Endothelial cell of umbilical vein (primary cell): ENCODE data around the gene C12orf57. TPM values are rescaled to one million over a fixed set of nuclear protein-coding genes. Genes with fewer than 3 reads are reported as not detected.

Source experiments
- BruUV-seq: library from RNA; stranded (reverse); fragments of 400-500 nt; replicated peaks from 2 replicates; lab custom pipeline; 2021; lab: Mats Ljungman, UMichigan
- CTCF ChIA-PET: fragments of 300-600, 350-600 bp; sonication (Branson Sonifier 250); formaldehyde crosslinking; loops from one replicate; lab custom pipeline; 2021; ENCODE audit warnings: antibody characterized with exemption, inconsistent platforms; lab: Charles Lee
- POLR2A ChIA-PET: fragments of 300-600, 350-600 bp; sonication (Branson Sonifier 250); formaldehyde crosslinking; loops from one replicate; lab custom pipeline; 2021; ENCODE audit warnings: antibody characterized with exemption, inconsistent platforms; lab: Charles Lee
- DNase-seq: peaks from one replicate; pipeline ENCODE4 v3.0.0-alpha.2; 2011; ENCODE audit warnings: low read depth, low spot score
- FAIRE-seq: peaks from 2 replicates; lab custom pipeline; 2011; peaks lifted over from hg19 to GRCh38; lab: Jason Lieb, UNC
- H2AFZ ChIP-seq: 2 replicates; pipeline ENCODE4 v1.6.0; 2012; ENCODE audit warnings: low read depth, low read length, control low read depth, inconsistent platforms
- H3K27ac ChIP-seq: 2 replicates; pipeline ENCODE4 v1.5.1; 2011; ENCODE audit warnings: low read depth, mild to moderate bottlenecking, control low read depth, low read length, moderate library complexity; ENCODE audit not compliant: insufficient read depth
- H3K27me3 ChIP-seq, 2 experiments: 2 replicates each; pipeline versions ENCODE4 v1.6.0 to v1.6.1; 2011; ENCODE audit warnings: low read length in 2 of 2, mixed read lengths in 1 of 2; ENCODE audit not compliant: control insufficient read depth in 2 of 2, insufficient read depth in 2 of 2
- H3K36me3 ChIP-seq, 2 experiments: 2 replicates in 1 of 2; 3 replicates in 1 of 2; pipeline ENCODE4 v1.5.1; 2011; ENCODE audit warnings: low read length in 2 of 2, mild to moderate bottlenecking in 1 of 2, moderate library complexity in 1 of 2; ENCODE audit not compliant: control insufficient read depth in 2 of 2, insufficient read depth in 2 of 2; ENCODE audit errors: extremely low read depth in 1 of 2
- H3K4me1 ChIP-seq: 3 replicates; pipeline ENCODE4 v1.5.1; 2011; ENCODE audit warnings: mild to moderate bottlenecking, low read length; ENCODE audit not compliant: control insufficient read depth, insufficient read depth; ENCODE audit errors: extremely low read depth
- H3K4me2 ChIP-seq: 2 replicates; pipeline ENCODE4 v1.6.1; 2011; ENCODE audit warnings: low read length, control low read depth, mixed read lengths; ENCODE audit not compliant: insufficient read depth
- H3K4me3 ChIP-seq, 3 experiments: fragments of 200-600 bp in 1 of 3; sonication (generic), shearing (Covaris generic) in 1 of 3; replicated peaks in 1 of 3; 2 replicates each; pipeline ENCODE4 v1.5.1; 2011 to 2016; ENCODE audit warnings: control low read depth in 3 of 3, low read length in 3 of 3, mild to moderate bottlenecking in 2 of 3, inconsistent platforms in 1 of 3, low read depth in 1 of 3, moderate library complexity in 1 of 3; ENCODE audit not compliant: insufficient read depth in 1 of 3
- H3K79me2 ChIP-seq: 2 replicates; pipeline ENCODE4 v1.6.0; 2012; ENCODE audit warnings: low read length, inconsistent platforms; ENCODE audit not compliant: control insufficient read depth, insufficient read depth
- H3K9ac ChIP-seq: replicated peaks from 2 replicates; pipeline ENCODE3; 2011; ENCODE audit warnings: low read length, control low read depth; ENCODE audit not compliant: insufficient read depth; ENCODE audit errors: extremely low read depth
- H3K9me1 ChIP-seq: replicated peaks from 3 replicates; pipeline ENCODE4 v1.6.0; 2011; ENCODE audit warnings: mild to moderate bottlenecking, low read length; ENCODE audit not compliant: control insufficient read depth, insufficient read depth; ENCODE audit errors: extremely low read depth
- H3K9me3 ChIP-seq: replicated peaks from 2 replicates; pipeline ENCODE4 v1.5.1; 2012; ENCODE audit warnings: low read length, inconsistent platforms; ENCODE audit not compliant: control insufficient read depth, insufficient read depth
- H4K20me1 ChIP-seq: replicated peaks from 2 replicates; pipeline ENCODE3; 2011; ENCODE audit warnings: mild to moderate bottlenecking, low read length; ENCODE audit not compliant: control insufficient read depth, insufficient read depth; ENCODE audit errors: extremely low read depth
- CTCF ChIP-seq, 2 donors: IDR thresholded peaks; 1 replicate in 1 of 2; 2 replicates in 1 of 2; pipeline ENCODE4 v1.5.1; 2011; ENCODE audit warnings: low read length in 2 of 2, mild to moderate bottlenecking in 2 of 2, moderate library complexity in 2 of 2, control low read depth in 1 of 2, inconsistent platforms in 1 of 2, low read depth in 1 of 2; ENCODE audit not compliant: insufficient read depth in 1 of 2; ENCODE audit errors: extremely low read depth in 1 of 2
- EZH2 ChIP-seq: IDR thresholded peaks from 2 replicates; pipeline ENCODE4 v1.6.1; 2012; ENCODE audit warnings: borderline replicate concordance, low read depth, mild to moderate bottlenecking, moderate library complexity, low read length, inconsistent platforms; ENCODE audit not compliant: severe bottlenecking
- FOS ChIP-seq: IDR thresholded peaks from 2 replicates; pipeline ENCODE4 v1.6.1; 2011; ENCODE audit warnings: mild to moderate bottlenecking, low read length, moderate library complexity, borderline replicate concordance; ENCODE audit not compliant: insufficient read depth
- GATA2 ChIP-seq: IDR thresholded peaks from 2 replicates; pipeline ENCODE4 v1.7.0; 2011; ENCODE audit warnings: low read depth, mild to moderate bottlenecking, moderate library complexity, mixed read lengths, low read length; ENCODE audit not compliant: insufficient read length, insufficient read depth
- JUN ChIP-seq: IDR thresholded peaks from 2 replicates; pipeline ENCODE4 v1.6.1; 2011; ENCODE audit warnings: borderline replicate concordance, low read depth; ENCODE audit not compliant: insufficient read length, insufficient read depth
- MYC ChIP-seq: IDR thresholded peaks from one replicate; pipeline ENCODE4 v1.6.1; 2011; ENCODE audit warnings: mild to moderate bottlenecking, low read depth, low read length
- POLR2A ChIP-seq: IDR thresholded peaks from 2 replicates; pipeline ENCODE4 v1.6.1; 2012; ENCODE audit warnings: low read depth, mild to moderate bottlenecking, control low read depth, low read length
- POLR2AphosphoS5 ChIP-seq: IDR thresholded peaks from 2 replicates; pipeline ENCODE4 v1.6.1; 2012; ENCODE audit warnings: low read depth, mild to moderate bottlenecking, control low read depth, low read length, moderate library complexity; ENCODE audit not compliant: insufficient read depth
- dilution Hi-C: fragments of 300-500 bp; cut with MboI; formaldehyde crosslinking; loops from one replicate; pipeline ENCODE4 v1.15.0; 2019; ENCODE audit warnings: low sequenced_read_pairs; ENCODE audit not compliant: extremely low pct_ligation_motif_present
- intact Hi-C: fragments of 100-400 bp; cut with micrococcal nuclease; formaldehyde crosslinking; loops from one replicate; pipeline ENCODE4 v1.10.0; 2022
- polyA plus RNA-seq, 4 experiments: library from polyadenylated mRNA; depleted of rRNA in 3 of 4; stranded (reverse) in 3 of 4; unstranded in 1 of 4; fragments of >200 nt; gene quantifications; 2 replicates each; pipeline versions ENCODE4 v1.2.1 to v1.2.3, GENCODE V29; 2011 to 2012; ENCODE audit warnings: missing spikeins in 1 of 4
- total RNA-seq: library from RNA; stranded (reverse); gene quantifications from 2 replicates; pipeline ENCODE4 v1.2.3, GENCODE V29; 2021
- TF ChIP-seq, protein P1 (sequence below): IDR thresholded peaks from 2 replicates; pipeline ENCODE4 v1.6.1; 2011; ENCODE audit not compliant: insufficient read depth, insufficient read length

The C12orf57 gene
- total and polyA plus RNA-seq, 2 donors (not counting 3 experiments of a cell fraction or from before 2014, with no cell fraction given): 167 to 729 TPM

DNA sequence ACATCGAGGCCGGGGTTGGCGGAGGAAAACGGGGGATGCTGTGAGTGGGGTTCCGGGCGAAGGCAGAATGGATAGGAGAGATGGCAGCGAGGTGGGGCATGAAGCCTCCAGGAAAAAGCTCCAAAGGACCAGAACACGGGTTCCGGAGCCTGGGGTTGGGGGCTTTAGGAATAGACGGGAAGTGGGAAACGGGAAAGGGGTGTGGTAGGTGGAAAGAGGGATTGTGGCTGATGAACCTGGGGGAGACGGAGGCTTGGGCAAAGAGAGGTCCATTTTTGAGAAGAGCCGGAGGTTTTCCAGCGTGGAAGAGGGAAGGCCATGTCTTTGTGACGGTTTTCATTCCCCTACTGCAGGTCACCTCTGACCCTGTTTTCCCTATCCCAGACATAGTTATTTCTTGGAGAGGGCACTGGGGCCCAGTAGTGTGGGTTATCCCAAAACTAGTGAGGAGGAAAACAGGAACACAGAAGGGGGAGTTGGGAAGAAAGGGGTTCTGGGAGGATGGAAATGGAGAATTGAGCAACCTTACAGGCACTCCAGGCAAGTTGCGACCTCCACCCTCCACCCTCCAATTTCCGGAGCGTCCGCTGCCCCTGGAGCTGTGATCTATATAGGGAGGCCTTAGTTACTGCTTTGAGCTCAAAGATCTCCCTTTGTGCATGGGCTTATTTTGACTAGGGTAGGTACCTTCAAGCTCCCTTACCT lies 15.0 kb upstream of the C12orf57 start:
- Histone ChIP-seq H3K36me3 (peaks cover 0 to 2% of the 10 kb centered on the region in 2 experiments), H3K4me1 (peaks cover 60% of the 10 kb centered on the region), H3K27ac (peak overlapping the region; percentile 52), H3K4me2 (peak overlapping the region; percentile 87), H3K9me1 (no peaks in the 10 kb centered on the region), H2AFZ (no peak overlapping the region), H3K9ac (peak overlapping the region; percentile 75), H3K27me3 (no peaks in the 10 kb centered on the region), H3K79me2 (peaks cover 63% of the 10 kb centered on the region), H3K4me3 (peak overlapping the region; percentile 88 to 92 (median 90)), H4K20me1 (peaks cover 8% of the 10 kb centered on the region), H3K9me3 (no peaks in the 10 kb centered on the region)
- no TSS peak for BruUV-seq
- peak; percentile 58 for FAIRE-seq
- ChIA-PET CTCF (interaction anchor here (1.1 to 2.0 kb wide), 4 partner anchors 9 to 56 kb away, joined by 3 to 11 read pairs (median 4); partner anchors contain the start of genes C12orf57, RNU7-1 and SPSB2), POLR2A (interaction anchor here (1.2 kb wide), 1 partner anchor 9 kb away, joined by 4 read pairs; no protein-coding TSS in a partner anchor)
- intact Hi-C loops: no loop called here
- TF ChIP-seq EZH2: no peak
- TF ChIP-seq POLR2A: no peak
- no peak for TF ChIP-seq JUN
- TF ChIP-seq GATA2: no peak
- TF ChIP-seq CTCF (IDR thresholded peaks at IDR 0.05; ENCODE audit: extremely low read depth in 1 of 2, insufficient read depth in 1 of 2, low read depth in 1 of 2, low read length in 2 of 2): no peak
- TF ChIP-seq MYC: no peak
- no peak for TF ChIP-seq FOS
- TF ChIP-seq, protein P1, sequence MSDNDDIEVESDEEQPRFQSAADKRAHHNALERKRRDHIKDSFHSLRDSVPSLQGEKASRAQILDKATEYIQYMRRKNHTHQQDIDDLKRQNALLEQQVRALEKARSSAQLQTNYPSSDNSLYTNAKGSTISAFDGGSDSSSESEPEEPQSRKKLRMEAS: no peak
- no peak for TF ChIP-seq POLR2AphosphoS5
- dilution Hi-C loops: no loop called here
- no peak for DNase-seq
